ENCODE measurements around the gene COL5A2.

DNA sequence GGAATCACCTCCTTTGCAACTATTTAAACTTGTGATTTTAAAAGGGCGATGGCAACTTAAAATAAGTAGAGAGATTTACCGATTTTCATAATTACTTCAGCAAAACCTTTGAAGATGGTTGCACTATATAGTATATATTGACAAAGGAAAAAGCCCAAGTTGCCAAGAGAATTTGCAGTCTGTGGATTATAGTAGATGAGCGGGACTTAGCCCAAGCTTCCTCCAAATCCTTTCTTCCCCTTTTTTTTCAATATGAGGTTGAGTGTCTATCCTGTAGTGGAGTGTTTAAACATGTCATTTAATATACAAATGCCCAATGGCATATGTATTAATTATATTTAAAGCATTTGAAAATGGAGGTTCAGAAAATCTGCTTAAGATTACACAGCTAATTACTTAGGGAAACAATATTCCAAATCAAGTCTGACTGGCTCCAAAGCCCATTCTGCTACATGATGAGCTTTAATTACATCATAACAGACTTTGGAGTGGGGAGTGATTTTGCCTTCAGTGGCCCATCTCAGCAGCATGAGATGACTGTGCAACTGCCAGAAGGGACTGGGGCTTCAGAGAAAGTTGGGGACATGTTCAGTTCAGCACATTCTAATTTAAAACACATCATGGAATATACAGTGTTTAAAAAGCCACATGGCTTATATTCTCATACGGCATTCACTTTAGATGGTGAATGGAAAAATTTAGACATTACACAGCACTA lies 132.2 kb downstream of the COL5A2 start:
- TF ChIP-seq, protein P1, sequence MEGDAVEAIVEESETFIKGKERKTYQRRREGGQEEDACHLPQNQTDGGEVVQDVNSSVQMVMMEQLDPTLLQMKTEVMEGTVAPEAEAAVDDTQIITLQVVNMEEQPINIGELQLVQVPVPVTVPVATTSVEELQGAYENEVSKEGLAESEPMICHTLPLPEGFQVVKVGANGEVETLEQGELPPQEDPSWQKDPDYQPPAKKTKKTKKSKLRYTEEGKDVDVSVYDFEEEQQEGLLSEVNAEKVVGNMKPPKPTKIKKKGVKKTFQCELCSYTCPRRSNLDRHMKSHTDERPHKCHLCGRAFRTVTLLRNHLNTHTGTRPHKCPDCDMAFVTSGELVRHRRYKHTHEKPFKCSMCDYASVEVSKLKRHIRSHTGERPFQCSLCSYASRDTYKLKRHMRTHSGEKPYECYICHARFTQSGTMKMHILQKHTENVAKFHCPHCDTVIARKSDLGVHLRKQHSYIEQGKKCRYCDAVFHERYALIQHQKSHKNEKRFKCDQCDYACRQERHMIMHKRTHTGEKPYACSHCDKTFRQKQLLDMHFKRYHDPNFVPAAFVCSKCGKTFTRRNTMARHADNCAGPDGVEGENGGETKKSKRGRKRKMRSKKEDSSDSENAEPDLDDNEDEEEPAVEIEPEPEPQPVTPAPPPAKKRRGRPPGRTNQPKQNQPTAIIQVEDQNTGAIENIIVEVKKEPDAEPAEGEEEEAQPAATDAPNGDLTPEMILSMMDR (IDR thresholded peaks at IDR 0.05; ENCODE audit: borderline replicate concordance, extremely low read depth, low read length, poor library complexity, severe bottlenecking): no peak
- no peak for TF ChIP-seq EZH2 (IDR thresholded peaks at IDR 0.05; ENCODE audit: borderline replicate concordance, low read depth, low read length, severe bottlenecking)

Data from DND-41 (cell line).